ENCODE results near the gene LNX2. TPM values are rescaled to one million over a fixed set of nuclear protein-coding genes. Genes with fewer than 3 reads are reported as not detected.

The LNX2 gene
- total RNA-seq, 1 donor: 4.8 TPM

GRCh38 chr13:27644302-27644701 is 24.0 kb upstream of the LNX2 start:
- peaks cover 3% of the 10 kb centered on the region for H3K4me1 ChIP-seq (ENCODE audit: insufficient read depth, low read length)
- H3K27me3 ChIP-seq (ENCODE audit: insufficient read depth, low read length): no peaks in the 10 kb centered on the region
- no peak overlapping the region for H3K4me3 ChIP-seq (ENCODE audit: low read length)
- peaks cover 7% of the 10 kb centered on the region for H3K9me3 ChIP-seq (ENCODE audit: low read depth, low read length)

- Histone ChIP-seq H3K4me3 (ENCODE audit: low read length) (no peak overlapping the region), H3K9me3 (ENCODE audit: low read depth, low read length) (no peaks in the 10 kb centered on the region), H3K4me1 (ENCODE audit: insufficient read depth, low read length) (peaks cover 3% of the 10 kb centered on the region), H3K27me3 (ENCODE audit: insufficient read depth, low read length) (no peaks in the 10 kb centered on the region)
Observed at GRCh38 chr13:27643334-27644132, 23.2 kb upstream of the LNX2 start.

DNA sequence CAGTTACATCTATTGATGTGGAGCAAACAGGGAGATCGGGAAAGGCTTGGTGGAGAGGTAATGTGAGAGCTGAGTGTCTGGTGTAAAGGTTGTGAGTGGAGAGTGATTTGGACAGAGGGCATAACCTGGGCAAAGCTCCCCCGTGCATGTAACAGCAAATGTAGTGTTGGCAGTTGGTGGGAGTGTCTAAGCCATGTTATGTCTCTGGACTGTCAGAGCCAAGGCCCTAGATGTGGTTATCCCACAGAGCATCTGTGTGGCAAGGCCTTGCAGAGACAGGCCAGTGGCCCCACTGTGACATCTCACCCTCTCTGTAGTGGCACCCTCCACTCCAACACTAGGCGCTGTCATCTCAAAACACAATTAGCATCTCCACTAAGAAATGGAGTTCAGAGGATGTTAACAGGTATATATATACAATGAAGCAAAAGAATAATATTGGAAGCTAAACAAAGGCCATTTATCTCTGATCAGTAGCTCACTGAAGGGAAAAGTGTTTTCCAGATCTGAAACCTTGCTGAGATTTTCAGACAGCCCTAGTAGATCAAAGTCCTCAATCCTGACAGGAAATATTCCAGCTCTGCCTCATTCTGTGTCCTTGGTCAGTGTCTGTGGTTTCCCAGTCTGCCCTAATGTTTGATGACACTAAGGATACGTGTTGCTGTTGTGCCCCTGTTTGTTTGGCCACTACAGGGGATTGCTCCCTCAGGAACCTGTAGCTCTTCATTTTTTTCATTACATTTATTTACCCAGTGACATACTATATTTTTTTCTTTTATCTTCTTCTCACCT is 21.6 kb upstream of the LNX2 start:
- H3K9me3 ChIP-seq (ENCODE audit: low read depth, low read length): no peaks in the 10 kb centered on the region
- H3K27me3 ChIP-seq (ENCODE audit: insufficient read depth, low read length): no peaks in the 10 kb centered on the region
- peaks cover 3% of the 10 kb centered on the region for H3K4me1 ChIP-seq (ENCODE audit: insufficient read depth, low read length)
- no peak overlapping the region for H3K4me3 ChIP-seq (ENCODE audit: low read length)

DNA sequence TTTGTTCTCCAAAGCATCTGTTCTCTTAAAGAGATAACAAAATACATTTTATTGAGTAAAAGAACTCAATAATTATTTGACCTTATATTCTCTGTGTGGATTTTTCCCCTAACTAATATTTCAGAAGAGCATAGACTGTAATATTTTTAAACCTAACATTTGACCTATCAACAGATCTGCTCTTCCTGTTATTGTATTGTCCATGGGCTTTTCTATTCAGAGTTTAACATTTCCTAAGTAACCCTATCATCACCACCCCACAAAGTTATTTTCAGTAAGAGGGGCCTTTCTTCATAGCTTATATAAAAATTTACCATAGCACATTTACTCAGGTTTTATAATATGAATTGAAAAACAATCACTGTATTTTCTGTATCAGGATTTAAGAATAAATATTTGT is 18.9 kb upstream of the LNX2 start:
- H3K4me3 ChIP-seq (ENCODE audit: low read length): no peak overlapping the region
- H3K27me3 ChIP-seq (ENCODE audit: insufficient read depth, low read length): no peaks in the 10 kb centered on the region
- no peaks in the 10 kb centered on the region for H3K9me3 ChIP-seq (ENCODE audit: low read depth, low read length)
- peaks cover 8% of the 10 kb centered on the region for H3K4me1 ChIP-seq (ENCODE audit: insufficient read depth, low read length)

GRCh38 chr13:27638521-27638920 is 18.2 kb upstream of the LNX2 start:
- Histone ChIP-seq H3K4me3 (ENCODE audit: low read length) (no peak overlapping the region), H3K27me3 (ENCODE audit: insufficient read depth, low read length) (no peaks in the 10 kb centered on the region), H3K9me3 (ENCODE audit: low read depth, low read length) (no peaks in the 10 kb centered on the region), H3K4me1 (ENCODE audit: insufficient read depth, low read length) (peaks cover 8% of the 10 kb centered on the region)

GRCh38 chr13:27638001-27638400 is 17.7 kb upstream of the LNX2 start:
- peaks cover 8% of the 10 kb centered on the region for H3K4me1 ChIP-seq (ENCODE audit: insufficient read depth, low read length)
- no peak overlapping the region for H3K4me3 ChIP-seq (ENCODE audit: low read length)
- no peaks in the 10 kb centered on the region for H3K27me3 ChIP-seq (ENCODE audit: insufficient read depth, low read length)
- H3K9me3 ChIP-seq (ENCODE audit: low read depth, low read length): no peaks in the 10 kb centered on the region

GRCh38 chr13:27637289-27637626 is 16.9 kb upstream of the LNX2 start:
- H3K27me3 ChIP-seq (ENCODE audit: insufficient read depth, low read length): no peaks in the 10 kb centered on the region
- H3K9me3 ChIP-seq (ENCODE audit: low read depth, low read length): no peaks in the 10 kb centered on the region
- H3K4me3 ChIP-seq (ENCODE audit: low read length): no peak overlapping the region
- peaks cover 8% of the 10 kb centered on the region for H3K4me1 ChIP-seq (ENCODE audit: insufficient read depth, low read length)

DNA sequence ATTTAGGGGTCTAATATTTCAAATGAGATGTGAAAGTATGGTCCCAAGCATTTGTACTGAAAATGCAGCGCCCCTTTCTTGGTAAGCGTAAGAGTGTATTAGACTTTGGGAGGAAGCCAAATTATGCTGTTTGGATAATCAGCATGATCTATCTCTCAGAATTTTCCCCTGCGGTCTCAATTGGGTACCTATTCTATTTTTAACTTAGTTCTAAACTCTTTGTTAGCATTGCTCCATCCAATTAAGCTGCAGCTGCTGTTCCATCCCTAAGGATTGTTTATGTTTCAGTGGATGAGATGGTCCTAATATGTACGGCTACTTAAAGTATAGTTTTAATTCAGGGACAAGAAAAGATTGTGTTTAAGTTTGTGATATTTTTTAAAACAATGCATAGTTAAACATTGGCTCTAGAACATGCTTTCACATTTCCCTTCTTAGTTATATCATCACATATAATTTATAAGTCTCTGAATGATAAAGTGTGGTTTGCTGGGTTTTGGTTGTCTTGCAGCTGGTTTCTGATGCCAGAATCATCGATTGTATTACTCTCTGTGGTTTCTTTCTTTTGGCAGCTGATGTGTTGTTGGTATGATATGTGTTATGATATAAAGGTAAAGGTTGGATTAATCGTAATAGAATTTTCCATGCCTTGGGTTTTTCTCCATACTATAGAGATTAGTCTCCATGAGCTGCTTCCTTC is 16.4 kb upstream of the LNX2 start:
- no peaks in the 10 kb centered on the region for H3K27me3 ChIP-seq (ENCODE audit: insufficient read depth, low read length)
- no peak overlapping the region for H3K4me3 ChIP-seq (ENCODE audit: low read length)
- H3K4me1 ChIP-seq (ENCODE audit: insufficient read depth, low read length): peaks cover 8% of the 10 kb centered on the region
- H3K9me3 ChIP-seq (ENCODE audit: low read depth, low read length): no peaks in the 10 kb centered on the region

DNA sequence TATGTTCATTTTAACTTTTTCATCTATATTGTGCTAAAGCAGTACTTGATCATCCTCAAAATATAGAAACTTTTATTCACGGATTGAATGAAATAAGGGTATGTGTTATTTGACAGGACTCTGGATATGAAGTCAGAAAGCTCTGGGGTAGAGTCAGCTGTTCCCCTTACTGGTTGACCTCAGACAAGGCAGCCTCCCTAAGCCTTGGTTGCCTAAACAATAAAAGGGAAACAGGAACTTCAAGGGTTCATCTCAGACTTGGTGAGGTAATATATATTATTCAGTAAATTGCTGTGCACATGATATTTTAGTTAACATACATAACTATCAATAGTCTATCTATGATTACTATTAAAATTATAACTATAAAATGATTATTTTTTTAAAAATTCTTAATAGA is 14.9 kb upstream of the LNX2 start:
- Histone ChIP-seq H3K9me3 (ENCODE audit: low read depth, low read length) (no peaks in the 10 kb centered on the region), H3K27me3 (ENCODE audit: insufficient read depth, low read length) (no peaks in the 10 kb centered on the region), H3K4me3 (ENCODE audit: low read length) (no peak overlapping the region), H3K4me1 (ENCODE audit: insufficient read depth, low read length) (peaks cover 8% of the 10 kb centered on the region)

- no peak overlapping the region for H3K4me3 ChIP-seq (ENCODE audit: low read length)
- H3K9me3 ChIP-seq (ENCODE audit: low read depth, low read length): no peaks in the 10 kb centered on the region
- H3K27me3 ChIP-seq (ENCODE audit: insufficient read depth, low read length): no peaks in the 10 kb centered on the region
- H3K4me1 ChIP-seq (ENCODE audit: insufficient read depth, low read length): peaks cover 8% of the 10 kb centered on the region
Observed at GRCh38 chr13:27634791-27635190, 14.5 kb upstream of the LNX2 start.

GRCh38 chr13:27634231-27634630 is 13.9 kb upstream of the LNX2 start:
- Histone ChIP-seq H3K4me1 (ENCODE audit: insufficient read depth, low read length) (peaks cover 8% of the 10 kb centered on the region), H3K9me3 (ENCODE audit: low read depth, low read length) (no peaks in the 10 kb centered on the region), H3K4me3 (ENCODE audit: low read length) (no peak overlapping the region), H3K27me3 (ENCODE audit: insufficient read depth, low read length) (no peaks in the 10 kb centered on the region)

- H3K4me1 ChIP-seq (ENCODE audit: insufficient read depth, low read length): peaks cover 8% of the 10 kb centered on the region
- H3K4me3 ChIP-seq (ENCODE audit: low read length): no peak overlapping the region
- no peaks in the 10 kb centered on the region for H3K27me3 ChIP-seq (ENCODE audit: insufficient read depth, low read length)
- H3K9me3 ChIP-seq (ENCODE audit: low read depth, low read length): no peaks in the 10 kb centered on the region
Observed at GRCh38 chr13:27632648-27633047, 12.3 kb upstream of the LNX2 start.

DNA sequence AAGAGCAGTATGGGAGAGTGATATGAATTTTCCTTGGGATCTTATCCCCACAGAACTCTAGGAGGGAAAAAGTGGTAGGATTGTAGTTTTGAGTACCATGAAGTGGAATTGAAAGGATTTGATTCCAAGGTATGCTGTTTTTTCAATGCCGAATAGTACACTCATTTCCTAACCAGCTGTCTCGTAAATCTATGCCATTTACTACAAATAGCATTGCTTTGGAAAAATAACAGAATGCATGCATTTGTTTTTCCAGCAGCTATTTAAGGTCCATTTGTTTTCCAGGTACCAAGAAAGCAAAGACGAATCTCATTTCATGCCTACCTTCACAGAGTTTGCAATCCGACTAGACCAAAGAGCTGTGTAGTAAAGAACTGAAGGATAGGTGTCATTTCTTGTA is 11.9 kb upstream of the LNX2 start:
- no peaks in the 10 kb centered on the region for H3K9me3 ChIP-seq (ENCODE audit: low read depth, low read length)
- no peaks in the 10 kb centered on the region for H3K27me3 ChIP-seq (ENCODE audit: insufficient read depth, low read length)
- H3K4me3 ChIP-seq (ENCODE audit: low read length): no peak overlapping the region
- H3K4me1 ChIP-seq (ENCODE audit: insufficient read depth, low read length): peaks cover 8% of the 10 kb centered on the region

- Histone ChIP-seq H3K4me1 (ENCODE audit: insufficient read depth, low read length) (peaks cover 8% of the 10 kb centered on the region), H3K27me3 (ENCODE audit: insufficient read depth, low read length) (no peaks in the 10 kb centered on the region), H3K4me3 (ENCODE audit: low read length) (no peak overlapping the region), H3K9me3 (ENCODE audit: low read depth, low read length) (no peaks in the 10 kb centered on the region)
Observed at GRCh38 chr13:27631665-27632064, 11.3 kb upstream of the LNX2 start.

- Histone ChIP-seq H3K4me3 (ENCODE audit: low read length) (no peak overlapping the region), H3K4me1 (ENCODE audit: insufficient read depth, low read length) (peaks cover 8% of the 10 kb centered on the region), H3K9me3 (ENCODE audit: low read depth, low read length) (no peaks in the 10 kb centered on the region), H3K27me3 (ENCODE audit: insufficient read depth, low read length) (no peaks in the 10 kb centered on the region)
Observed at GRCh38 chr13:27631156-27631555, 10.8 kb upstream of the LNX2 start.
